SK-N-SH (cell line): Measurements from ENCODE around the gene SLC1A2. TPM values are rescaled to one million over a fixed set of nuclear protein-coding genes. Genes with fewer than 3 reads are reported as not detected.

ENCODE experiments used
- CTCF ChIA-PET: fragments of 300-600, 350-600 bp; formaldehyde crosslinking; extraction: SDS; loops from one replicate; lab custom pipeline; 2021; lab: Yijun Ruan, JAX
- POLR2A ChIA-PET: fragments of 350-600 bp; sonication (Branson Sonifier 250); formaldehyde crosslinking; extraction: SDS; loops from one replicate; lab custom pipeline; 2020; ENCODE audit warnings: antibody characterized with exemption, inconsistent platforms; lab: Yijun Ruan, JAX
- DNase-seq: peaks from one replicate; pipeline ENCODE4 v3.0.0; 2012
- H2AFZ ChIP-seq: fragments of 200-600 bp; sonication (generic); 2 replicates; pipeline ENCODE4 v1.8.1; 2016; ENCODE audit warnings: antibody characterized with exemption, mild to moderate bottlenecking, low read depth
- H3F3A ChIP-seq: fragments of 200-600 bp; sonication (generic); replicated peaks from 2 replicates; pipeline ENCODE3; 2016; ENCODE audit warnings: antibody characterized with exemption, mild to moderate bottlenecking; ENCODE audit not compliant: insufficient read depth
- H3K27ac ChIP-seq, 2 experiments: fragments of 200-500 bp in 1 of 2; fragments of 200-600 bp in 1 of 2; sonication (Bioruptor generic) in 1 of 2; sonication (generic), shearing (Covaris generic) in 1 of 2; 2 replicates each; pipeline versions ENCODE4 v1.5.1 to v1.6.1; 2014 to 2016; ENCODE audit warnings: low read depth in 2 of 2, inconsistent platforms in 1 of 2, low read length in 1 of 2, mild to moderate bottlenecking in 1 of 2, mixed read lengths in 1 of 2
- H3K27me3 ChIP-seq: fragments of 200-600 bp; sonication (generic), shearing (Covaris generic); 2 replicates; pipeline ENCODE4 v1.6.1; 2016; ENCODE audit warnings: mixed run types; ENCODE audit not compliant: insufficient read depth
- H3K36me3 ChIP-seq, 2 experiments: fragments of 200-500 bp in 1 of 2; fragments of 200-600 bp in 1 of 2; sonication (Bioruptor generic) in 1 of 2; sonication (generic) in 1 of 2; replicated peaks in 1 of 2; 2 replicates each; pipeline versions ENCODE3 to v1.5.1; 2014 to 2016; ENCODE audit warnings: low read length in 1 of 2, mild to moderate bottlenecking in 1 of 2; ENCODE audit not compliant: insufficient read depth in 2 of 2, control insufficient read depth in 1 of 2
- H3K4me1 ChIP-seq, 2 experiments: fragments of 200-500 bp in 1 of 2; fragments of 200-600 bp in 1 of 2; sonication (Bioruptor generic) in 1 of 2; sonication (generic), shearing (Covaris generic) in 1 of 2; 2 replicates each; pipeline versions ENCODE4 v1.5.1 to v1.6.1; 2014 to 2016; ENCODE audit warnings: low read depth in 1 of 2, low read length in 1 of 2, mixed run types in 1 of 2; ENCODE audit not compliant: insufficient read depth in 2 of 2, control insufficient read depth in 1 of 2
- H3K4me2 ChIP-seq: fragments of 200-600 bp; sonication (generic), shearing (Covaris generic); 2 replicates; pipeline ENCODE4 v1.6.1; 2017; ENCODE audit warnings: mixed run types
- H3K4me3 ChIP-seq, 2 experiments: fragments of 200-500 bp in 1 of 2; fragments of 200-600 bp in 1 of 2; sonication (Bioruptor generic) in 1 of 2; sonication (generic), shearing (Covaris generic) in 1 of 2; 2 replicates each; pipeline versions ENCODE4 v1.5.1 to v1.8.1; 2014 to 2016; ENCODE audit warnings: low read depth in 2 of 2, inconsistent platforms in 1 of 2, low read length in 1 of 2, mild to moderate bottlenecking in 1 of 2, mixed read lengths in 1 of 2, moderate library complexity in 1 of 2
- H3K79me2 ChIP-seq: fragments of 200-600 bp; sonication (generic); 2 replicates; pipeline ENCODE4 v1.8.1; 2017; ENCODE audit warnings: mild to moderate bottlenecking; ENCODE audit not compliant: insufficient read depth
- H3K9ac ChIP-seq: fragments of 200-600 bp; sonication (generic); 2 replicates; pipeline ENCODE4 v1.6.1; 2017; ENCODE audit warnings: mixed run types
- H3K9me2 ChIP-seq: fragments of 200-600 bp; sonication (generic); 2 replicates; pipeline ENCODE4 v1.6.1; 2017; ENCODE audit warnings: mixed run types
- H3K9me3 ChIP-seq: fragments of 200-600 bp; sonication (generic); 2 replicates; pipeline ENCODE4 v1.6.1; 2017; ENCODE audit warnings: mixed run types, mild to moderate bottlenecking, moderate library complexity
- H4K20me1 ChIP-seq: fragments of 200-600 bp; sonication (generic); 2 replicates; pipeline ENCODE4 v1.6.1; 2017; ENCODE audit warnings: mild to moderate bottlenecking, mixed run types; ENCODE audit not compliant: insufficient read depth
- ELF1 ChIP-seq: IDR thresholded peaks from 2 replicates; pipeline ENCODE4 v1.4.0; 2012
- EP300 ChIP-seq, 2 experiments: IDR thresholded peaks; 2 replicates each; pipeline versions ENCODE4 v1.4.0 to v1.6.1; 2012; ENCODE audit warnings: borderline replicate concordance in 1 of 2, low read depth in 1 of 2, low read length in 1 of 2
- EZH2phosphoT487 ChIP-seq: fragments of 200-600 bp; sonication (generic); IDR thresholded peaks from 2 replicates; pipeline ENCODE4 v1.6.1; 2017; ENCODE audit warnings: low read depth, mixed run types, mild to moderate bottlenecking, antibody characterized with exemption, moderate library complexity, borderline replicate concordance
- FOXM1 ChIP-seq: IDR thresholded peaks from 2 replicates; pipeline ENCODE4 v1.4.0; 2012; ENCODE audit warnings: low read depth, mild to moderate bottlenecking
- JUND ChIP-seq: IDR thresholded peaks from 2 replicates; pipeline ENCODE4 v1.4.0; 2012
- NRF1 ChIP-seq: IDR thresholded peaks from 2 replicates; pipeline ENCODE4 v1.6.1; 2012; ENCODE audit warnings: low read depth, mild to moderate bottlenecking, low read length
- RCOR1 ChIP-seq: fragments of 150-350 bp; IDR thresholded peaks from 2 replicates; pipeline ENCODE4 v1.6.1; 2017; ENCODE audit warnings: antibody characterized with exemption, low read length
- REST ChIP-seq: IDR thresholded peaks from 2 replicates; pipeline ENCODE4 v1.6.1; 2012; ENCODE audit warnings: mild to moderate bottlenecking, low read depth, low read length, moderate library complexity
- RXRA ChIP-seq: IDR thresholded peaks from 2 replicates; pipeline ENCODE4 v1.4.0; 2012; ENCODE audit warnings: low read depth, mild to moderate bottlenecking, borderline replicate concordance
- SIN3A ChIP-seq: IDR thresholded peaks from 2 replicates; pipeline ENCODE4 v1.6.1; 2012; ENCODE audit warnings: low read depth, mild to moderate bottlenecking, low read length, moderate library complexity, borderline replicate concordance
- SMC3 ChIP-seq: IDR thresholded peaks from 2 replicates; pipeline ENCODE4 v1.6.1; 2012; ENCODE audit warnings: low read depth, low read length, improper control_type of control experiment
- TCF12 ChIP-seq: IDR thresholded peaks from 2 replicates; pipeline ENCODE4 v1.4.0; 2012
- USF2 ChIP-seq: fragments of 150-350 bp; IDR thresholded peaks from 2 replicates; pipeline ENCODE4 v1.6.1; 2017; ENCODE audit warnings: antibody characterized with exemption, low read length, low read depth, borderline replicate concordance
- YY1 ChIP-seq: IDR thresholded peaks from 2 replicates; pipeline ENCODE4 v1.4.0; 2012; ENCODE audit warnings: low read depth, mild to moderate bottlenecking
- WGBS: methylation state at CpG from one replicate; pipeline ENCODE4 v1.1.6; 2017; ENCODE audit warnings: low lambda C conversion rate; 5-methylcytosine and 5-hydroxymethylcytosine counted together
- polyA plus RNA-seq, 3 experiments: library from polyadenylated mRNA; depleted of rRNA; stranded (reverse); fragments of >200 nt; gene quantifications; 2 replicates each; pipeline ENCODE4 v1.2.3, GENCODE V29; 2012
- TF ChIP-seq, protein P1 (sequence below): IDR thresholded peaks from 2 replicates; pipeline ENCODE4; 2012

The SLC1A2 gene
- polyA plus RNA-seq, 1 of the 3 experiments (the other 2 are of a cell fraction): under 0.01 TPM

DNA sequence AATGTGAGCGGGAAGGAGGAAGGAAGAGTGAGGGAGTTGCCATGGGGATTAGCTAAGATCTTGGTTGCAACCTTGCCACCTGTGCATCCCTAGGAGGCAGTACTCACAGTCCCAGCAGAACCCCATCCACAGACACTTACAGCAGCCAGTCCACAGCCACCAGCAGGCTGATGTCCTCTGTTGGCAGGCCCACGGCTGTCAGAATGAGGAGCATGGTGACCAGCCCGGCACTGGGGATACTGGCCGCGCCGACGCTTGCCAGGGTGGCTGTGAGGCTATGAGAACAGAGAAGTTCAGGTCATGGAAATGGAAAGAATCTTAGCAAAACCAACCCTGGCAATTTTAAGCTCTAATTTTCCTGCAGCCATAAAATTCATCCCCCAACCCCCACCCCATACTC, 138.6 kb downstream of the SLC1A2 start:
- no peaks in the 10 kb centered on the region for H3K9me2 ChIP-seq
- no peak overlapping the region for H3K9ac ChIP-seq
- H2AFZ ChIP-seq: no peak overlapping the region
- CTCF ChIA-PET: interaction anchor here (1.5 kb wide), 1 partner anchor 25 kb away, joined by 5 read pairs; no protein-coding TSS in a partner anchor
- H3K79me2 ChIP-seq: no peaks in the 10 kb centered on the region
- POLR2A ChIA-PET: no interaction called here
- TF ChIP-seq SIN3A (no peak), YY1 (no peak), REST (no peak), RCOR1 (no peak), USF2 (no peak), SMC3 (no peak), EP300 (IDR thresholded peaks at IDR 0.05; ENCODE audit: borderline replicate concordance in 1 of 2, low read depth in 1 of 2, low read length in 1 of 2) (no peak), FOXM1 (no peak), EZH2phosphoT487 (no peak)
- TF ChIP-seq, protein P1, sequence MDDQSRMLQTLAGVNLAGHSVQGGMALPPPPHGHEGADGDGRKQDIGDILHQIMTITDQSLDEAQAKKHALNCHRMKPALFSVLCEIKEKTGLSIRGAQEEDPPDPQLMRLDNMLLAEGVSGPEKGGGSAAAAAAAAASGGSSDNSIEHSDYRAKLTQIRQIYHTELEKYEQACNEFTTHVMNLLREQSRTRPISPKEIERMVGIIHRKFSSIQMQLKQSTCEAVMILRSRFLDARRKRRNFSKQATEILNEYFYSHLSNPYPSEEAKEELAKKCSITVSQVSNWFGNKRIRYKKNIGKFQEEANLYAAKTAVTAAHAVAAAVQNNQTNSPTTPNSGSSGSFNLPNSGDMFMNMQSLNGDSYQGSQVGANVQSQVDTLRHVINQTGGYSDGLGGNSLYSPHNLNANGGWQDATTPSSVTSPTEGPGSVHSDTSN: no peak
- WGBS: 97% methylated on average over 7 of the region's 7 CpGs
- H3K4me3 ChIP-seq: no peak overlapping the region
- no peak overlapping the region for H3K4me2 ChIP-seq
- peaks cover 2 to 10% of the 10 kb centered on the region in 2 experiments; a peak in 2 of 4 replicates for H3K4me1 ChIP-seq
- no peaks in the 10 kb centered on the region for H3K36me3 ChIP-seq
- no peaks in the 10 kb centered on the region for H3F3A ChIP-seq
- H3K9me3 ChIP-seq: no peaks in the 10 kb centered on the region
- no peaks in the 10 kb centered on the region for H4K20me1 ChIP-seq
- H3K27ac ChIP-seq: no peak overlapping the region
- no peaks in the 10 kb centered on the region for H3K27me3 ChIP-seq
- DNase-seq: no peak

- Histone ChIP-seq H3K9me3 (no peaks in the 10 kb centered on the region), H3K9me2 (no peaks in the 10 kb centered on the region), H3K27ac (no peak overlapping the region), H3K36me3 (no peaks in the 10 kb centered on the region), H3K79me2 (no peaks in the 10 kb centered on the region), H3K27me3 (no peaks in the 10 kb centered on the region), H2AFZ (no peak overlapping the region), H3K4me2 (no peak overlapping the region), H3K4me1 (peaks cover 5 to 16% of the 10 kb centered on the region in 2 experiments; a peak in 2 of 4 replicates), H3K4me3 (no peak overlapping the region), H3F3A (no peaks in the 10 kb centered on the region), H3K9ac (no peak overlapping the region), H4K20me1 (no peaks in the 10 kb centered on the region)
- WGBS: 75% methylated on average over 2 of the region's 2 CpGs
- no peak for DNase-seq
- TF ChIP-seq ELF1 (no peak), RCOR1 (no peak), RXRA (no peak), NRF1 (no peak), SIN3A (no peak), YY1 (no peak), JUND (no peak), TCF12 (no peak)
- CTCF ChIA-PET: no interaction called here
- POLR2A ChIA-PET: no interaction called here
These were observed 141.5 kb downstream of the SLC1A2 start for GRCh38 chr11:35277827-35278226.
